Measurements from ENCODE around the gene IDH3B.
"Not testable (repeated sequence)": the region's sequence is repeated elsewhere in the genome, so short reads cannot be mapped to it uniquely, and the experiment has no call there.

The IDH3B gene

GRCh38 chr20:2663887-2664719 is at the start of gene IDH3B:
TSS of gene IDH3B (minus strand) at chr20:2664216. CDS start at chr20:2664188, 28 bp downstream.
- FAIRE-seq, result no peak
- peak; percentile 61 for DNase-seq (ENCODE audit: low spot score)

GRCh38 chr20:2713285-2713684 is 49.3 kb upstream of the IDH3B start:
- no peak for FAIRE-seq
- DNase-seq (ENCODE audit: low spot score), result no peak

GRCh38 chr20:2709205-2709981 is 45.4 kb upstream of the IDH3B start:
- FAIRE-seq (no peak), DNase-seq (ENCODE audit: low spot score) (no peak)

GRCh38 chr20:2708665-2709064 is 44.6 kb upstream of the IDH3B start:
- no peak for DNase-seq (ENCODE audit: low spot score)
- FAIRE-seq, result no peak

GRCh38 chr20:2708073-2708415 is 44.0 kb upstream of the IDH3B start:
- no peak for FAIRE-seq

GRCh38 chr20:2707353-2708072 is 43.5 kb upstream of the IDH3B start:
- no peak for FAIRE-seq
- DNase-seq (ENCODE audit: low spot score), result no peak

More at GRCh38 chr20:2708073-2708415, 44.0 kb upstream of the IDH3B start:
- DNase-seq (ENCODE audit: low spot score), result no peak

GRCh38 chr20:2706688-2707352 is 42.8 kb upstream of the IDH3B start:
- DNase-seq (ENCODE audit: low spot score), result no peak
- FAIRE-seq, result no peak

GRCh38 chr20:2705931-2706645 is 42.1 kb upstream of the IDH3B start:
- FAIRE-seq (no peak), DNase-seq (ENCODE audit: low spot score) (no peak)

GRCh38 chr20:2703716-2704475 is 39.9 kb upstream of the IDH3B start:
- DNase-seq (ENCODE audit: low spot score), result no peak
- FAIRE-seq, result no peak

GRCh38 chr20:2701671-2702081 is 37.7 kb upstream of the IDH3B start:
- FAIRE-seq, result no peak
- no peak for DNase-seq (ENCODE audit: low spot score)

- DNase-seq (ENCODE audit: low spot score) (no peak), FAIRE-seq (no peak)
Observed at GRCh38 chr20:2700913-2701620, 37.1 kb upstream of the IDH3B start.

GRCh38 chr20:2699775-2700413 is 35.9 kb upstream of the IDH3B start:
- DNase-seq (ENCODE audit: low spot score) (no peak), FAIRE-seq (no peak)

- FAIRE-seq (no peak), DNase-seq (ENCODE audit: low spot score) (no peak)
Observed at GRCh38 chr20:2698912-2699311, 34.9 kb upstream of the IDH3B start.

GRCh38 chr20:2698186-2698817 is 34.3 kb upstream of the IDH3B start:
- FAIRE-seq (no peak), DNase-seq (ENCODE audit: low spot score) (no peak)

- DNase-seq (ENCODE audit: low spot score), result no peak
Observed at GRCh38 chr20:2697768-2698167, 33.8 kb upstream of the IDH3B start.

GRCh38 chr20:2696646-2697045 is 32.6 kb upstream of the IDH3B start:
- DNase-seq (ENCODE audit: low spot score), result no peak
- no peak for FAIRE-seq

More at GRCh38 chr20:2697768-2698167, 33.8 kb upstream of the IDH3B start:
- FAIRE-seq, result no peak

GRCh38 chr20:2695984-2696525 is 32.0 kb upstream of the IDH3B start:
- FAIRE-seq; DNase-seq (ENCODE audit: low spot score): not testable (repeated sequence)
